H9 (cell line): Measurements from ENCODE around the gene GPC1. TPM values are rescaled to one million over a fixed set of nuclear protein-coding genes. Genes with fewer than 3 reads are reported as not detected.

Experiments used
- DNase-seq: peaks from one replicate; pipeline ENCODE4 v3.0.0-alpha.2; 2017
- H2AFZ ChIP-seq: one replicate; pipeline ENCODE4 v1.6.1; 2013; ENCODE audit warnings: mild to moderate bottlenecking, low read length, control low read depth, moderate library complexity
- H2AK5ac ChIP-seq: 2 replicates; pipeline ENCODE4 v1.6.1; 2013; ENCODE audit warnings: low read length, control low read depth, mixed read lengths; ENCODE audit not compliant: insufficient read length
- H2BK120ac ChIP-seq: one replicate; pipeline ENCODE4 v1.6.1; 2013; ENCODE audit warnings: low read depth, mild to moderate bottlenecking, low read length, control low read depth, inconsistent platforms; ENCODE audit not compliant: poor library complexity, severe bottlenecking
- H2BK12ac ChIP-seq: 2 replicates; pipeline ENCODE4 v1.6.1; 2013; ENCODE audit warnings: low read length, control low read depth, mixed read lengths, low read depth; ENCODE audit not compliant: insufficient read length
- H2BK15ac ChIP-seq: 2 replicates; pipeline ENCODE4 v1.6.1; 2013; ENCODE audit warnings: low read depth, low read length, control low read depth
- H2BK20ac ChIP-seq: one replicate; pipeline ENCODE4 v1.6.1; 2013; ENCODE audit warnings: low read depth, mild to moderate bottlenecking, low read length, control low read depth, inconsistent platforms; ENCODE audit not compliant: poor library complexity, severe bottlenecking
- H2BK5ac ChIP-seq: 2 replicates; pipeline ENCODE4 v1.6.1; 2013; ENCODE audit warnings: low read length, control low read depth, mixed read lengths; ENCODE audit not compliant: insufficient read length
- H3K14ac ChIP-seq: 2 replicates; pipeline ENCODE4 v1.6.1; 2013; ENCODE audit warnings: low read length, control low read depth; ENCODE audit not compliant: insufficient read depth
- H3K18ac ChIP-seq: 2 replicates; pipeline ENCODE4 v1.6.1; 2013; ENCODE audit warnings: low read depth, mild to moderate bottlenecking, mixed read lengths, low read length, control low read depth; ENCODE audit not compliant: insufficient read length
- H3K23ac ChIP-seq: 2 replicates; pipeline ENCODE4 v1.6.1; 2013; ENCODE audit warnings: low read length, control low read depth, mixed read lengths, low read depth; ENCODE audit not compliant: insufficient read length
- H3K23me2 ChIP-seq: 2 replicates; pipeline ENCODE4 v1.6.1; 2013; ENCODE audit warnings: low read depth, mild to moderate bottlenecking, mixed read lengths, low read length, control low read depth; ENCODE audit not compliant: insufficient read length, poor library complexity, severe bottlenecking
- H3K27ac ChIP-seq: 2 replicates; pipeline ENCODE4 v1.5.1; 2013; ENCODE audit warnings: low read length, control low read depth, mixed read lengths, low read depth; ENCODE audit not compliant: insufficient read length
- H3K27me3 ChIP-seq: 2 replicates; pipeline ENCODE4 v1.6.1; 2013; ENCODE audit warnings: low read length, control low read depth, inconsistent platforms; ENCODE audit not compliant: insufficient read depth
- H3K4ac ChIP-seq: 2 replicates; pipeline ENCODE4 v1.6.1; 2013; ENCODE audit warnings: low read depth, mild to moderate bottlenecking, control low read depth, inconsistent platforms, low read length, moderate library complexity
- H3K4me1 ChIP-seq: 2 replicates; pipeline ENCODE4 v1.6.1; 2013; ENCODE audit warnings: low read length, control low read depth, inconsistent platforms; ENCODE audit not compliant: insufficient read depth
- H3K4me2 ChIP-seq: 2 replicates; pipeline ENCODE4 v1.6.1; 2013; ENCODE audit warnings: low read length, control low read depth, mixed read lengths; ENCODE audit not compliant: insufficient read length, insufficient read depth
- H3K56ac ChIP-seq: 2 replicates; pipeline ENCODE4 v1.6.1; 2013; ENCODE audit warnings: low read depth, mild to moderate bottlenecking, mixed read lengths, low read length, control low read depth; ENCODE audit not compliant: insufficient read length
- H3K79me1 ChIP-seq: 2 replicates; pipeline ENCODE4 v1.6.1; 2013; ENCODE audit warnings: low read depth, mild to moderate bottlenecking, moderate library complexity, low read length, control low read depth, inconsistent platforms; ENCODE audit not compliant: insufficient read depth, poor library complexity, severe bottlenecking
- H3K79me2 ChIP-seq: 2 replicates; pipeline ENCODE4 v1.6.1; 2013; ENCODE audit warnings: low read length, control low read depth, inconsistent platforms; ENCODE audit not compliant: insufficient read depth
- H3K9ac ChIP-seq: 2 replicates; pipeline ENCODE4 v1.6.1; 2013; ENCODE audit warnings: low read length, control low read depth, mixed read lengths; ENCODE audit not compliant: insufficient read length; ENCODE audit errors: extremely low read depth
- H3K9me3 ChIP-seq: one replicate; pipeline ENCODE4 v1.6.1; 2013; ENCODE audit warnings: low read depth, low read length, inconsistent platforms; ENCODE audit not compliant: control insufficient read depth
- H3T11ph ChIP-seq: one replicate; pipeline ENCODE4 v1.6.1; 2013; ENCODE audit warnings: mild to moderate bottlenecking, low read length, control low read depth, inconsistent platforms
- H4K20me1 ChIP-seq: one replicate; pipeline ENCODE4 v1.6.1; 2013; ENCODE audit not compliant: control insufficient read depth, insufficient read length, insufficient read depth
- H4K5ac ChIP-seq: 2 replicates; pipeline ENCODE4 v1.6.1; 2013; ENCODE audit warnings: low read depth, mild to moderate bottlenecking, mixed read lengths, low read length, control low read depth; ENCODE audit not compliant: insufficient read length
- H4K8ac ChIP-seq: replicated peaks from 2 replicates; pipeline ENCODE4 v1.6.1; 2013; ENCODE audit warnings: low read length, control low read depth, mixed read lengths, low read depth; ENCODE audit not compliant: insufficient read length
- H4K91ac ChIP-seq: 2 replicates; pipeline ENCODE4 v1.6.1; 2013; ENCODE audit warnings: low read depth, mild to moderate bottlenecking, moderate library complexity, mixed read lengths, low read length, control low read depth; ENCODE audit not compliant: insufficient read length
- H3K27ac Mint-ChIP-seq, 3 experiments: 2 replicates in 2 of 3; 3 replicates in 1 of 3; pipeline ENCODE4 v1.8.0; 2020 to 2021; ENCODE audit warnings: mixed read lengths in 3 of 3, mild to moderate bottlenecking in 1 of 3, moderate library complexity in 1 of 3
- H3K27me3 Mint-ChIP-seq: 2 replicates; pipeline ENCODE4 v1.8.0; 2021; ENCODE audit warnings: low read depth, mild to moderate bottlenecking, moderate library complexity, mixed read lengths
- H3K36me3 Mint-ChIP-seq, 3 experiments: 2 replicates in 2 of 3; 3 replicates in 1 of 3; pipeline ENCODE4 v1.8.0; 2020 to 2021; ENCODE audit warnings: low read depth in 3 of 3, mixed read lengths in 3 of 3; ENCODE audit not compliant: insufficient read depth in 1 of 3
- H3K4me1 Mint-ChIP-seq, 2 experiments: 2 replicates each; pipeline ENCODE4 v1.8.0; 2020; ENCODE audit warnings: mixed read lengths in 2 of 2
- H3K4me3 Mint-ChIP-seq, 2 experiments: 2 replicates in 1 of 2; 3 replicates in 1 of 2; pipeline ENCODE4 v1.8.0; 2020 to 2021; ENCODE audit warnings: mild to moderate bottlenecking in 2 of 2, mixed read lengths in 2 of 2, moderate library complexity in 1 of 2
- H3K9me3 Mint-ChIP-seq, 2 experiments: 2 replicates in 1 of 2; 3 replicates in 1 of 2; pipeline ENCODE4 v1.8.0; 2020; ENCODE audit warnings: mild to moderate bottlenecking in 2 of 2, mixed read lengths in 2 of 2, moderate library complexity in 1 of 2
- CTCF ChIP-seq: fragments of 200-600 bp; sonication (generic); conservative IDR thresholded peaks from 3 replicates; pipeline ENCODE4 v1.8.0; 2021; ENCODE audit warnings: antibody characterized with exemption, mild to moderate bottlenecking
- WGBS: extraction: QIAGEN DNeasy Blood & Tissue Kit; methylation state at CpG from one replicate; pipeline ENCODE4 v1.1.7; 2013; ENCODE audit warnings: missing lambda C conversion rate, low lambda C conversion rate, mixed read lengths; ENCODE audit not compliant: insufficient read length; ENCODE audit errors: extremely low coverage; 5-methylcytosine and 5-hydroxymethylcytosine counted together
- total RNA-seq: library from RNA; stranded (reverse); gene quantifications from 2 replicates; pipeline ENCODE4 v1.2.1, GENCODE V29; 2021

GPC1 gene
- total RNA-seq, 1 experiment from 2014 or later = 39.4 TPM

DNA sequence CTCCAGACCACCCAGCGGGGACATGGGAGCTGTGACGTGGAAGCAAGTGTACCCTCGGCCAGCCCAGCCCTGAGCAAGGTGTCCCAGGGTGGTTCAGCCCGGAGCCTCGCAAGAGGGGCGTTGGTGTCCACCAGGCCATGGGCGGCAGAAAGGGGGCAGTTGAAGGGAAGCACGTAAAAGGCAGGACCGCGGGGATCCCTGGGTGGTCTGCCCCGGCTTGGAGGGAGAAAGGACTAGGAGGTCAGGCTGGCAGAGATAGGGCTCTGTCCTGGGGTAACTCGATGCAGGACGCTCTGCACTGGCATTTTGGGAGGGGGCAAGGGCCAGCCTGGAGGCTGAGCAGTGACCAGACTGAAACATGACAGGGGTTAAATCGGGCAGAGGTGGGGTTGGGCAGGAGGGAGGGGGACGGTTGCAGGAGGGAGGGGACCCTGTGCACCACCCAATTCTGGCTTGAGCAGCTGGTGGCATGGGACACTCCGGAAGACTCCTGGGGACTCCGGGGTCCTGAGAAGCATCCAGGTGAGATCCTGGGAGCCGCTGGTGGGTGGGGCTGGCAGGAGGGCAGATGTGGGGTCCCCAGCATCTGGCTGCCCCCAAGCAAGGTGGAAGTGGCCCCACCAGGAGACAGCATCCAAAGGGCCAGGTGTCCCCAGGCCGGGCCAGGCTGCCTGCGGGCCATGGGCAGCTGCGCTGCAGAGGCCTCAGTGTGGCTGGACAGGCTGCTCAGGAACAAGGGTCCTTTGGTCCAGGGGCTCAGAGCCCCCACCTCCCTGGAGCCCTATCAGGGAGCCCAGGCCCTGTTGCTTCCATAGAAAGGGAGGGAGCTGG, 46.8 kb upstream of the GPC1 start:
- no peak overlapping the region; a peak in 1 of 7 replicates for H3K27ac Mint-ChIP-seq
- no peak overlapping the region for H4K91ac ChIP-seq
- no peaks in the 10 kb centered on the region for H3K23me2 ChIP-seq
- H3K4me1 Mint-ChIP-seq = peaks cover 0 to 7% of the 10 kb centered on the region in 2 experiments; a peak in 2 of 4 replicates
- H3K4me3 Mint-ChIP-seq = no peak overlapping the region
- H3K9me3 Mint-ChIP-seq = no peaks in the 10 kb centered on the region; a peak in 1 of 5 replicates
- no peak overlapping the region for H3K27ac ChIP-seq
- no peaks in the 10 kb centered on the region; a peak in 1 of 7 replicates for H3K36me3 Mint-ChIP-seq
- H3K23ac ChIP-seq = no peak overlapping the region
- H3K18ac ChIP-seq = no peak overlapping the region
- no peak overlapping the region for H2AFZ ChIP-seq
- H3K79me1 ChIP-seq = no peaks in the 10 kb centered on the region
- H3T11ph ChIP-seq = no peak overlapping the region
- H4K20me1 ChIP-seq = no peaks in the 10 kb centered on the region
- H3K14ac ChIP-seq = no peak overlapping the region
- TF ChIP-seq CTCF = no peak
- no peak overlapping the region for H2BK5ac ChIP-seq
- no peak overlapping the region for H4K8ac ChIP-seq
- no peak overlapping the region for H3K9ac ChIP-seq
- H3K79me2 ChIP-seq = no peaks in the 10 kb centered on the region
- no peak overlapping the region for H3K4me2 ChIP-seq
- H3K27me3 Mint-ChIP-seq = peaks cover 2% of the 10 kb centered on the region; the same call in 1 of the 2 replicates
- H2BK20ac ChIP-seq = no peak overlapping the region
- no peak overlapping the region for H4K5ac ChIP-seq
- no CpG with 5 or more reads among the region's 21 CpGs for WGBS
- H3K27me3 ChIP-seq = no peaks in the 10 kb centered on the region
- no peak overlapping the region for H2AK5ac ChIP-seq
- no peak overlapping the region for H3K4ac ChIP-seq
- no peaks in the 10 kb centered on the region for H3K9me3 ChIP-seq
- H3K56ac ChIP-seq = no peak overlapping the region
- no peak for DNase-seq
- no peaks in the 10 kb centered on the region for H3K4me1 ChIP-seq
- H2BK12ac ChIP-seq = no peak overlapping the region
- no peak overlapping the region for H2BK15ac ChIP-seq
- H2BK120ac ChIP-seq = no peak overlapping the region
